A549 (cell line): ENCODE measurements around the gene CRB2.

Experiments
- CBX8 ChIP-seq: fragments of 200-600 bp; sonication (generic); IDR thresholded peaks from 2 replicates; pipeline ENCODE4 v1.6.1; 2016
- EP300 ChIP-seq, 2 experiments: fragments of >200 bp; sonication (Bioruptor Twin); formaldehyde crosslinking; IDR thresholded peaks; 2 replicates in 1 of 2; 3 replicates in 1 of 2; pipeline ENCODE4 v1.6.1; 2016 to 2017
- MAZ ChIP-seq: fragments of 150-350 bp; IDR thresholded peaks from 2 replicates; pipeline ENCODE4 v1.6.1; 2014; ENCODE audit warnings: antibody characterized with exemption, low read depth, low read length, borderline replicate concordance
- POLR2AphosphoS2 ChIP-seq: conservative IDR thresholded peaks from 2 replicates; pipeline ENCODE4 v1.6.1; 2012; ENCODE audit warnings: low read length, improper control_type of control experiment, inconsistent platforms
- SMC3 ChIP-seq: fragments of >200 bp; sonication (Bioruptor Twin); formaldehyde crosslinking; IDR thresholded peaks from 3 replicates; pipeline ENCODE4 v1.6.1; 2018; ENCODE audit warnings: inconsistent platforms
- SREBF2 ChIP-seq: fragments of 450-650 bp; IDR thresholded peaks from 2 replicates; pipeline ENCODE4 v1.6.1; 2014; ENCODE audit warnings: mild to moderate bottlenecking, moderate library complexity
- TF ChIP-seq, protein P1 (sequence below): fragments of >200 bp; sonication (Bioruptor Twin); formaldehyde crosslinking; IDR thresholded peaks from 3 replicates; pipeline ENCODE4 v1.5.1; 2016

DNA sequence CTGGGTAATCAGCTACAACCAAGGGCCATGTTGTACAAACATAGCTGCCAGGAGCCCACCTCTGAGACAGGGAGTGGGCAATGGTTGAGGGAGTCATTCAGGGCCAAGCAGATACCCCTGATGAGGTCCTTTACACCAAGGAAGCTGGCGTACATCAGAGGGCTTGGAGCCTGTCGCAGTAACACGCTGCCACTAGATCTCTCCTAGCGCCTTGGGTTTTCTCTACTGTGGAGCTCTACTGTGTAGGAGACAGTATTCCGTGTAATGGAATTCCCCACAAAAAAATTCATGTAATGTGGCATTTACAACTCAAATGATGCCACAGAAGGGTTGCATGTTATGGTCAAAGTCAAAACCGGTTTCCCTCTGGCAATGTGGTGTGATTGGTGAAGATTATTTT, 41.4 kb upstream of the CRB2 start:
- no peak for TF ChIP-seq POLR2AphosphoS2
- no peak for TF ChIP-seq MAZ
- TF ChIP-seq SREBF2, result no peak
- TF ChIP-seq, protein P1, sequence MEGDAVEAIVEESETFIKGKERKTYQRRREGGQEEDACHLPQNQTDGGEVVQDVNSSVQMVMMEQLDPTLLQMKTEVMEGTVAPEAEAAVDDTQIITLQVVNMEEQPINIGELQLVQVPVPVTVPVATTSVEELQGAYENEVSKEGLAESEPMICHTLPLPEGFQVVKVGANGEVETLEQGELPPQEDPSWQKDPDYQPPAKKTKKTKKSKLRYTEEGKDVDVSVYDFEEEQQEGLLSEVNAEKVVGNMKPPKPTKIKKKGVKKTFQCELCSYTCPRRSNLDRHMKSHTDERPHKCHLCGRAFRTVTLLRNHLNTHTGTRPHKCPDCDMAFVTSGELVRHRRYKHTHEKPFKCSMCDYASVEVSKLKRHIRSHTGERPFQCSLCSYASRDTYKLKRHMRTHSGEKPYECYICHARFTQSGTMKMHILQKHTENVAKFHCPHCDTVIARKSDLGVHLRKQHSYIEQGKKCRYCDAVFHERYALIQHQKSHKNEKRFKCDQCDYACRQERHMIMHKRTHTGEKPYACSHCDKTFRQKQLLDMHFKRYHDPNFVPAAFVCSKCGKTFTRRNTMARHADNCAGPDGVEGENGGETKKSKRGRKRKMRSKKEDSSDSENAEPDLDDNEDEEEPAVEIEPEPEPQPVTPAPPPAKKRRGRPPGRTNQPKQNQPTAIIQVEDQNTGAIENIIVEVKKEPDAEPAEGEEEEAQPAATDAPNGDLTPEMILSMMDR, result no peak
- no peak for TF ChIP-seq CBX8
- no peak for TF ChIP-seq EP300 (IDR thresholded peaks at IDR 0.05)
- no peak for TF ChIP-seq SMC3
